EL (cell line): ENCODE data around the gene RTL3.
A peak's percentile ranks its signal among the peaks of the same experiment; 100 is the strongest.
"Not testable (repeated sequence)": the region's sequence is repeated elsewhere in the genome, so short reads cannot be mapped to it uniquely, and the experiment has no call there.

Source experiments
- DNase-seq: peaks from one replicate; pipeline ENCODE4 v3.0.0-alpha.2; 2016

RTL3 gene

GRCh38 chrX:78658845-78659744 lies at the start of gene RTL3:
Gene RTL3, minus strand, starts transcription at chrX:78659328. Its CDS starts 908 bp downstream, at chrX:78658420.
- DNase-seq, result peak; percentile 80

- no peak for DNase-seq
Measured at GRCh38 chrX:78708816-78709215, 49.7 kb upstream of the RTL3 start.

- DNase-seq, result peak; percentile 39
Measured at GRCh38 chrX:78708262-78708661, 49.1 kb upstream of the RTL3 start.

GRCh38 chrX:78706071-78706470 lies 46.9 kb upstream of the RTL3 start:
- no peak for DNase-seq

- DNase-seq, result no peak
Measured at GRCh38 chrX:78693536-78693935, 34.4 kb upstream of the RTL3 start.

GRCh38 chrX:78693012-78693411 lies 33.9 kb upstream of the RTL3 start:
- DNase-seq, result no peak

- no peak for DNase-seq
Measured at GRCh38 chrX:78687586-78687985, 28.5 kb upstream of the RTL3 start.

GRCh38 chrX:78673246-78673645 lies 14.1 kb upstream of the RTL3 start:
- peak; percentile 15 for DNase-seq

- no peak for DNase-seq
Measured at GRCh38 chrX:78665342-78665741, 6.2 kb upstream of the RTL3 start.

- no peak for DNase-seq
Measured at GRCh38 chrX:78661836-78662235, 2.7 kb upstream of the RTL3 start.

GRCh38 chrX:78659955-78660354 lies 827 bp upstream of the RTL3 start:
- DNase-seq, result no peak

GRCh38 chrX:78658414-78658813 lies 714 bp downstream of the RTL3 start:
- DNase-seq, result no peak

- no peak for DNase-seq
Measured at GRCh38 chrX:78655642-78656041, 3.5 kb downstream of the RTL3 start.

- peak; percentile 89 for DNase-seq
Measured at GRCh38 chrX:78653118-78653822, 5.9 kb downstream of the RTL3 start.

GRCh38 chrX:78650906-78651437 lies 8.2 kb downstream of the RTL3 start:
- peak; percentile 71 for DNase-seq

- no peak for DNase-seq
Measured at GRCh38 chrX:78643874-78644273, 15.3 kb downstream of the RTL3 start.

GRCh38 chrX:78643096-78643495 lies 16.0 kb downstream of the RTL3 start:
- peak; percentile 54 for DNase-seq

GRCh38 chrX:78636096-78636495 lies 23.0 kb downstream of the RTL3 start:
- not testable (repeated sequence) for DNase-seq

- no peak for DNase-seq
Measured at GRCh38 chrX:78624962-78625909, 33.9 kb downstream of the RTL3 start.

- no peak for DNase-seq
Measured at GRCh38 chrX:78624426-78624825, 34.7 kb downstream of the RTL3 start.

GRCh38 chrX:78622831-78623230 lies 36.3 kb downstream of the RTL3 start:
- no peak for DNase-seq

- DNase-seq, result no peak
Measured at GRCh38 chrX:78619834-78620233, 39.3 kb downstream of the RTL3 start.

GRCh38 chrX:78618987-78619386 lies 40.1 kb downstream of the RTL3 start:
- no peak for DNase-seq
